ENCODE measurements around the gene FHOD3. TPM values are rescaled to one million over a fixed set of nuclear protein-coding genes. Genes with fewer than 3 reads are reported as not detected.

Gene FHOD3
- total RNA-seq, 1 experiment from 2014 or later, result 22.7 TPM

DNA sequence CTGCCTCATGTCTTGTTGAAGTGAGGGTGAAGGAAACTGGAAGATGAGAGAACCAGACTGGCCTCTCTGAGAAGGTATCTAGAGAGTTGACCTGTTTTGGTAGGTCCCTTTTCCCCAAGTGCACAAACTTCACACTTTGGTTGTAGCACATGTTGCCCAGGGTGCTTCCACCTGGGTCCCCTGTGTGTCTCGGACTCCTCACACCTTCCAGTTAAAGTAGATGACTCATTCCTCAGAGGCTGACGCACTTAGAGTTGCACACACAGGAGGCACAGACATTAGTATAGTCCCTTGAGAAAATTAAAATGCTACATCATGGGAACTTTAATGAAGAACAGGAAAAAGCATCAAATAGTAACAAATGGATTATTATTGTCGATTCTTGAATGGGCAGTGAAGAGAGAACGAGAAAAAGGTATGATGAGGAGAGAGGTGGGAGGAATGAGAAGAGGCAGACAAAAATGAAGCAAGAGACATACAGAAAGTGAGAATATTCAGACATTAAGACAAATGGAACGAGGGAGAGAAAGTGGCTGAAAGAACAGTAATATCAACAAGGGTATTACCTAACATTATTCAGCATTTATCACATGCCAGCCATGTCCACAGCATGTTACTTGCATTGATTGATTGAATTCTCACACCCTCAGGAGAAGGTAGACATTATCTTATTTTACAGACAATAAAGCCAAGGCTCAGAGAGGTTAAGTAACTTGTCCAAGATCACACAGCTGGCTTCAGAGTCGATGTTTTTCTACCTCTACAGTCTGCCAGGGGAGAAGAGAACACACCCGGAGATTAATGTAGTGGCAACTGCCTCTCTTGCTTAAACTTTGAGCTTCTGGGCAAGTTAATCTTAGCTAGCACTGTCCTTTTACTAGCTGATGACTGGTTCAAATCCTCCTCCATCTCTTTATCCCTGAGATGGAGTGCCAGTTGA, 68.6 kb downstream of the FHOD3 start:
- Histone ChIP-seq H3K27ac (ENCODE audit: low read length) (no peak overlapping the region), H3K4me3 (ENCODE audit: low read depth in 2 of 2, low read length in 2 of 2) (no peak overlapping the region), H3K9me3 (ENCODE audit: control insufficient read depth, insufficient read depth, low read depth, low read length) (no peaks in the 10 kb centered on the region), H3K4me1 (ENCODE audit: control insufficient read depth, insufficient read depth, low read length) (no peaks in the 10 kb centered on the region), H3K27me3 (ENCODE audit: control insufficient read depth, insufficient read depth, low read length) (no peaks in the 10 kb centered on the region), H3K36me3 (ENCODE audit: control insufficient read depth, insufficient read depth, low read length) (no peaks in the 10 kb centered on the region)
- BruUV-seq (replicated peaks), result no TSS peak
- in situ Hi-C loops (cut with HindIII; ENCODE audit: low pct_unique_long_range_greater_than_20kb, low sequenced_read_pairs), result no loop called here
- ChIA-PET CTCF (interaction anchor here (0.6 kb wide), 2 partner anchors 194 to 259 kb away, joined by 3 read pairs; no protein-coding TSS in a partner anchor), POLR2A (no interaction called here)
- intact Hi-C loops (cut with micrococcal nuclease; ENCODE audit: unreplicated experiment), result no loop called here
- DNase-seq (ENCODE audit: low read depth, low spot score), result no peak
- TF ChIP-seq, protein P1, sequence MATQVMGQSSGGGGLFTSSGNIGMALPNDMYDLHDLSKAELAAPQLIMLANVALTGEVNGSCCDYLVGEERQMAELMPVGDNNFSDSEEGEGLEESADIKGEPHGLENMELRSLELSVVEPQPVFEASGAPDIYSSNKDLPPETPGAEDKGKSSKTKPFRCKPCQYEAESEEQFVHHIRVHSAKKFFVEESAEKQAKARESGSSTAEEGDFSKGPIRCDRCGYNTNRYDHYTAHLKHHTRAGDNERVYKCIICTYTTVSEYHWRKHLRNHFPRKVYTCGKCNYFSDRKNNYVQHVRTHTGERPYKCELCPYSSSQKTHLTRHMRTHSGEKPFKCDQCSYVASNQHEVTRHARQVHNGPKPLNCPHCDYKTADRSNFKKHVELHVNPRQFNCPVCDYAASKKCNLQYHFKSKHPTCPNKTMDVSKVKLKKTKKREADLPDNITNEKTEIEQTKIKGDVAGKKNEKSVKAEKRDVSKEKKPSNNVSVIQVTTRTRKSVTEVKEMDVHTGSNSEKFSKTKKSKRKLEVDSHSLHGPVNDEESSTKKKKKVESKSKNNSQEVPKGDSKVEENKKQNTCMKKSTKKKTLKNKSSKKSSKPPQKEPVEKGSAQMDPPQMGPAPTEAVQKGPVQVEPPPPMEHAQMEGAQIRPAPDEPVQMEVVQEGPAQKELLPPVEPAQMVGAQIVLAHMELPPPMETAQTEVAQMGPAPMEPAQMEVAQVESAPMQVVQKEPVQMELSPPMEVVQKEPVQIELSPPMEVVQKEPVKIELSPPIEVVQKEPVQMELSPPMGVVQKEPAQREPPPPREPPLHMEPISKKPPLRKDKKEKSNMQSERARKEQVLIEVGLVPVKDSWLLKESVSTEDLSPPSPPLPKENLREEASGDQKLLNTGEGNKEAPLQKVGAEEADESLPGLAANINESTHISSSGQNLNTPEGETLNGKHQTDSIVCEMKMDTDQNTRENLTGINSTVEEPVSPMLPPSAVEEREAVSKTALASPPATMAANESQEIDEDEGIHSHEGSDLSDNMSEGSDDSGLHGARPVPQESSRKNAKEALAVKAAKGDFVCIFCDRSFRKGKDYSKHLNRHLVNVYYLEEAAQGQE (IDR thresholded peaks at IDR 0.05; ENCODE audit: insufficient read depth in 1 of 2, low read depth in 2 of 2, low read length in 1 of 2), result no peak
- TF ChIP-seq, protein P2, sequence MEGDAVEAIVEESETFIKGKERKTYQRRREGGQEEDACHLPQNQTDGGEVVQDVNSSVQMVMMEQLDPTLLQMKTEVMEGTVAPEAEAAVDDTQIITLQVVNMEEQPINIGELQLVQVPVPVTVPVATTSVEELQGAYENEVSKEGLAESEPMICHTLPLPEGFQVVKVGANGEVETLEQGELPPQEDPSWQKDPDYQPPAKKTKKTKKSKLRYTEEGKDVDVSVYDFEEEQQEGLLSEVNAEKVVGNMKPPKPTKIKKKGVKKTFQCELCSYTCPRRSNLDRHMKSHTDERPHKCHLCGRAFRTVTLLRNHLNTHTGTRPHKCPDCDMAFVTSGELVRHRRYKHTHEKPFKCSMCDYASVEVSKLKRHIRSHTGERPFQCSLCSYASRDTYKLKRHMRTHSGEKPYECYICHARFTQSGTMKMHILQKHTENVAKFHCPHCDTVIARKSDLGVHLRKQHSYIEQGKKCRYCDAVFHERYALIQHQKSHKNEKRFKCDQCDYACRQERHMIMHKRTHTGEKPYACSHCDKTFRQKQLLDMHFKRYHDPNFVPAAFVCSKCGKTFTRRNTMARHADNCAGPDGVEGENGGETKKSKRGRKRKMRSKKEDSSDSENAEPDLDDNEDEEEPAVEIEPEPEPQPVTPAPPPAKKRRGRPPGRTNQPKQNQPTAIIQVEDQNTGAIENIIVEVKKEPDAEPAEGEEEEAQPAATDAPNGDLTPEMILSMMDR (IDR thresholded peaks at IDR 0.05), result no peak
- TF ChIP-seq SIN3A (IDR thresholded peaks at IDR 0.05; ENCODE audit: borderline replicate concordance, insufficient read depth, low read depth, low read length) (no peak), POLR2AphosphoS5 (IDR thresholded peaks at IDR 0.05; ENCODE audit: low read depth, low read length) (no peak), TCF7L2 (IDR thresholded peaks at IDR 0.05; ENCODE audit: low read depth, low read length) (no peak)
- ATAC-seq, result no peak

DNA sequence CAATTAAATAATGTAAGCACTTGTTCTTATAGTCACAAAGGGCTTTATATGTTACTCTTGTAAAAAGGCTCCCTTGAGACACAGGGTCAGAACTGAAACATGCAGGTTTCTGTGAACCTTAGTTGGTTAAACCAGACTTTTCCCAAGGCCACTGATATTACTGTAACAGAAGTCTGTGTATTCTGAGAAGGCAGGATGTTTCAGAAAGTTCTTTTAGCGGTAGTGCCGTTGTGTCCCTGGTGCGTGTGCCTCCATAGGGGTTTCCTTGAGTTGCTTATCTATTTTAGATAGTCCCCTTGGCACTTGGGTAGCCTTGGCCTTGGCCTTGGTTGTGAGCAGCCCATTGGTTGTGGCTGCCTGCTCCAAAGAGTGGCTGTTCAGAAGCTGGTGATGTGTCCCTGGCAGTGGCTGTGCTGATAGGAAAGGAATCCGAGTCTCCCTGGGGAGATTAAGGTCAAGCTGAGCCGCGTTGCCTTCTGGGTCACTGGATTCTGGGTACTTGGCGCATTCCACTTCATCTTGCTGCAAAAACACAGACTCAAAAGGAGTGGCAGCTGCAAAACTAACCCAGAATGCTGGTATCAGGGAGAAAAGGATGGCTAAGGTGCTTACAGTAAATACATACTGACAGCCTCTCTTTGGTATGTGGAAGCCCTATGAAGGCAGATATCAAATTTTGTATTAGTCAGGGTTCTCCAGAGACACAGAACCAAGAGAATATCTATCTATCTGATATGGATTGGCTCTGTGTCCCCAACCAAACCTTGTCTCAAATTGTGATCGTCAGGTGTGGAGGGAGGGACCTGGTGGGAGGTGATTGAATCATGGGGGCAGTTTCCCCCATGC, 69.7 kb downstream of the FHOD3 start:
- Histone ChIP-seq H3K36me3 (ENCODE audit: control insufficient read depth, insufficient read depth, low read length) (no peaks in the 10 kb centered on the region), H3K27me3 (ENCODE audit: control insufficient read depth, insufficient read depth, low read length) (no peaks in the 10 kb centered on the region), H3K4me3 (ENCODE audit: low read depth in 2 of 2, low read length in 2 of 2) (no peak overlapping the region), H3K4me1 (ENCODE audit: control insufficient read depth, insufficient read depth, low read length) (no peaks in the 10 kb centered on the region), H3K9me3 (ENCODE audit: control insufficient read depth, insufficient read depth, low read depth, low read length) (no peaks in the 10 kb centered on the region), H3K27ac (ENCODE audit: low read length) (no peak overlapping the region)
- ChIA-PET CTCF (interaction anchor here (0.6 kb wide), 2 partner anchors 193 to 261 kb away, joined by 3 read pairs; no protein-coding TSS in a partner anchor), POLR2A (no interaction called here)
- BruUV-seq (replicated peaks), result no TSS peak
- DNase-seq (ENCODE audit: low read depth, low spot score) (no peak), ATAC-seq (no peak)
- intact Hi-C loops (cut with micrococcal nuclease; ENCODE audit: unreplicated experiment), result no loop called here
- TF ChIP-seq POLR2AphosphoS5 (IDR thresholded peaks at IDR 0.05; ENCODE audit: low read depth, low read length) (no peak), TCF7L2 (IDR thresholded peaks at IDR 0.05; ENCODE audit: low read depth, low read length) (no peak), SIN3A (IDR thresholded peaks at IDR 0.05; ENCODE audit: borderline replicate concordance, insufficient read depth, low read depth, low read length) (no peak)
- TF ChIP-seq, protein P1 (IDR thresholded peaks at IDR 0.05; ENCODE audit: insufficient read depth in 1 of 2, low read depth in 2 of 2, low read length in 1 of 2), result no peak
- TF ChIP-seq, protein P2 (IDR thresholded peaks at IDR 0.05), result no peak
- in situ Hi-C loops (cut with HindIII; ENCODE audit: low pct_unique_long_range_greater_than_20kb, low sequenced_read_pairs), result no loop called here

All from Panc1 (cell line).